ENCODE measurements around the gene DUSP9. TPM values are rescaled to one million over a fixed set of nuclear protein-coding genes. Genes with fewer than 3 reads are reported as not detected.

The DUSP9 gene
- total and polyA plus RNA-seq, 10 of the 15 experiments (the other 5 are each of a cell fraction or from before 2014, with no cell fraction given): 0.10 TPM; not detected in 9

DNA sequence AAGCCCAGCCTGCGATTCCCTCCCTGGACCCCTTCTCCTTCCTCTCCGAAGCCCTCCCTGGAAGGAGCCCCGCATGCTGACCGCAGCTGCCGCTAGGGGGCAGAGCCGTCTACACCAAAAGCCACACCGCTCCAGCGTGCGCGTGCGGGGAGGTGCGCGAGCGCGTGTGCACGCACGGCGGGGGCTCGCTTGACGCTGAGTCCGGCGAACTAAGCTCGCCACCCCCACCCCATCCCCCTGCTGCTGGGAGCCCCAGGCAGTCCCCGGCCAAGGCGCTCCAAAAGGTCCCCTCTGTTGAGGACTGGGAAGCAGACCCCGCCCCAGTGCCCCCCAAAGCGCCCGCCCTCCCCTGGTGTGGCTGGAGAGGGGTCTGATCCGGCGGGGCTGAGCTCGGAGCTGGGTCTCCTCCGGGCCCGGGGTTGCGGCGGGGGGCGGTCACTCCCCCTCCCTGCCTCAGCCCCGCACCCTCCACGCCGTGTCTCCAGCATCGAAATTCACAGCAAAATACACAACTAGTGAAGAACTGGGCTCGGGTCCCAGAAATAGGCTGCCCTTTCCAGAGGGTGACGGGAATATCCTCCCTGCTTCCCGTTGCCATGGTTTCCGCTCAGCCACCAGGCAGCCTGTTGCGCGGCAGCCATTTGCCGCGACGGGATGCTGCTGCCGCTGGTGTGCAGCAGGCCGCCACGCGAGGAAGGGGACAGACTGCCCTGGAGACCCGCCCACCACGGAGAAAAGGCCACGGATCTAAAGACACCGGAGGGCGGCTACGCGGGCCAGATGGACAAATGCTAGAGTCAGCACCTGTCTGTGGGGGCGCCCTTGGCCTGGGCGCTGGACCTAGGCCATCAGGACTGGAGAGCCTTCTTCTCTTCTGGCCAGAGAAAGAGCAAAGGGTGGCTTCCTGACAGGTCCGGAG, 36.8 kb upstream of the DUSP9 start:
- no peak overlapping the region for H3K9ac ChIP-seq (ENCODE audit: control insufficient read depth, insufficient read depth, low read length)
- no peaks in the 10 kb centered on the region for H3K79me2 ChIP-seq (ENCODE audit: control insufficient read depth, insufficient read depth, low read length)
- peaks cover 3% of the 10 kb centered on the region for H3K4me1 ChIP-seq (ENCODE audit: control insufficient read depth, insufficient read depth, low read length)
- no peaks in the 10 kb centered on the region; a peak in 2 of 4 replicates for H3K27me3 ChIP-seq (replicated peaks in 1 of 2; ENCODE audit: control insufficient read depth in 2 of 2, insufficient read depth in 2 of 2, low read length in 1 of 2)
- no peaks in the 10 kb centered on the region for H3K36me3 ChIP-seq (ENCODE audit: control insufficient read depth in 2 of 2, insufficient read depth in 2 of 2, low read length in 1 of 2)
- H3K4me3 ChIP-seq: no peak overlapping the region; the same call in 1 of the 2 replicates
- ChIA-PET POLR2A (interaction anchor here (1.2 kb wide), 1 partner anchor 27 kb away, joined by 3 read pairs; no protein-coding TSS in a partner anchor), RAD21 (ENCODE audit: unreplicated experiment) (no interaction called here), SMC1A (ENCODE audit: uncharacterized antibody, unreplicated experiment) (no interaction called here), CTCF (interaction anchor here (0.8 to 2.4 kb wide), 8 partner anchors 10 to 57 kb away, joined by 3 to 18 read pairs (median 4); partner anchors contain the start of gene CCNQ)
- intact Hi-C loops (cut with micrococcal nuclease; ENCODE audit: unreplicated experiment) (loop anchor here (5.0 kb wide), 1 partner anchor 57 kb away; no protein-coding TSS in a partner anchor), in situ Hi-C loops (cut with MboI) (loop anchor here (10.0 kb wide), 1 partner anchor 105 kb away; no protein-coding TSS in a partner anchor)
- BruUV-seq (replicated peaks): no TSS peak
- ATAC-seq: peak; percentile 92
- H3K9me3 ChIP-seq (replicated peaks; ENCODE audit: control insufficient read depth, insufficient read depth, low read length): no peaks in the 10 kb centered on the region; the same call in 2 of the 3 replicates
- H3K4me2 ChIP-seq (ENCODE audit: control insufficient read depth, insufficient read depth): peak overlapping the region; percentile 25; the same call in 1 of the 2 replicates
- TF ChIP-seq EGR1 (IDR thresholded peaks at IDR 0.05; ENCODE audit: borderline replicate concordance in 1 of 2, low read depth in 2 of 2, low read length in 2 of 2): 0 out of 3 replicates have a peak, but pooled peaks of 1 of the 2 experiments have one; percentile 13
- 0 out of 3 replicates have a peak, but pooled peaks have one; percentile 14 for TF ChIP-seq POU2F2 (IDR thresholded peaks at IDR 0.05; ENCODE audit: borderline replicate concordance, low read depth, low read length)
- TF ChIP-seq CBFB (IDR thresholded peaks at IDR 0.05; ENCODE audit: low read depth): peak; percentile 39; the same call in 1 of the 2 replicates
- TF ChIP-seq MYB (IDR thresholded peaks at IDR 0.05; ENCODE audit: borderline replicate concordance, low read depth, low read length): no peak
- peak; percentile 88 for TF ChIP-seq RUNX3 (IDR thresholded peaks at IDR 0.05; ENCODE audit: low read length)
- peak; percentile 55 for TF ChIP-seq RAD21 (IDR thresholded peaks at IDR 0.05; ENCODE audit: insufficient read depth, low read depth, low read length)
- TF ChIP-seq, protein P1, sequence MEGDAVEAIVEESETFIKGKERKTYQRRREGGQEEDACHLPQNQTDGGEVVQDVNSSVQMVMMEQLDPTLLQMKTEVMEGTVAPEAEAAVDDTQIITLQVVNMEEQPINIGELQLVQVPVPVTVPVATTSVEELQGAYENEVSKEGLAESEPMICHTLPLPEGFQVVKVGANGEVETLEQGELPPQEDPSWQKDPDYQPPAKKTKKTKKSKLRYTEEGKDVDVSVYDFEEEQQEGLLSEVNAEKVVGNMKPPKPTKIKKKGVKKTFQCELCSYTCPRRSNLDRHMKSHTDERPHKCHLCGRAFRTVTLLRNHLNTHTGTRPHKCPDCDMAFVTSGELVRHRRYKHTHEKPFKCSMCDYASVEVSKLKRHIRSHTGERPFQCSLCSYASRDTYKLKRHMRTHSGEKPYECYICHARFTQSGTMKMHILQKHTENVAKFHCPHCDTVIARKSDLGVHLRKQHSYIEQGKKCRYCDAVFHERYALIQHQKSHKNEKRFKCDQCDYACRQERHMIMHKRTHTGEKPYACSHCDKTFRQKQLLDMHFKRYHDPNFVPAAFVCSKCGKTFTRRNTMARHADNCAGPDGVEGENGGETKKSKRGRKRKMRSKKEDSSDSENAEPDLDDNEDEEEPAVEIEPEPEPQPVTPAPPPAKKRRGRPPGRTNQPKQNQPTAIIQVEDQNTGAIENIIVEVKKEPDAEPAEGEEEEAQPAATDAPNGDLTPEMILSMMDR (IDR thresholded peaks at IDR 0.05 in 2 of 3, conservative IDR thresholded peaks at IDR 0.05 in 1 of 3; ENCODE audit: control insufficient read depth in 2 of 3, extremely low read depth in 1 of 3, insufficient read depth in 1 of 3, low read depth in 3 of 3, low read length in 3 of 3): peak; percentile 51 to 80 (median 63)
- 0 out of 2 replicates have a peak, but pooled peaks have one; percentile 19 for TF ChIP-seq YY1 (IDR thresholded peaks at IDR 0.05; ENCODE audit: low read depth, low read length)
- no peak for TF ChIP-seq SREBF2 (IDR thresholded peaks at IDR 0.05; ENCODE audit: low read length)
- peak; percentile 18; the same call in 1 of the 2 replicates for TF ChIP-seq SMC3 (IDR thresholded peaks at IDR 0.05; ENCODE audit: borderline replicate concordance, low read length)
- TF ChIP-seq FOXM1 (IDR thresholded peaks at IDR 0.05; ENCODE audit: low read depth, low read length): no peak
- TF ChIP-seq IKZF1 (conservative IDR thresholded peaks at IDR 0.05): 0 out of 2 replicates have a peak, but pooled peaks have one; percentile 21
- TF ChIP-seq BHLHE40 (IDR thresholded peaks at IDR 0.05; ENCODE audit: borderline replicate concordance in 1 of 2, low read depth in 2 of 2, low read length in 1 of 2): peak in 1 of 2 experiments; percentile 60; a peak in 1 of 4 replicates
- WGBS (ENCODE audit: insufficient coverage, insufficient replicate concordance, low lambda C conversion rate, missing lambda C conversion rate): 51% methylated on average over 48 of the region's 63 CpGs
- DNase-seq (ENCODE audit: low read depth, low spot score): no peak
- H2AFZ ChIP-seq (ENCODE audit: control insufficient read depth, low read depth, low read length): no peak overlapping the region
- H4K20me1 ChIP-seq (ENCODE audit: control insufficient read depth, insufficient read depth): no peaks in the 10 kb centered on the region
- no peak overlapping the region for H3K27ac ChIP-seq (ENCODE audit: control insufficient read depth, insufficient read depth)
- FAIRE-seq: no peak

All from GM12878 (cell line).